H1 (cell line): Measurements from ENCODE around the gene PRMT1. TPM values are rescaled to one million over a fixed set of nuclear protein-coding genes. Genes with fewer than 3 reads are reported as not detected.

ENCODE experiments used
- BRCA1 ChIP-seq: IDR thresholded peaks from 2 replicates; pipeline ENCODE4 v1.6.1; 2012; ENCODE audit warnings: low read depth, low read length, improper control_type of control experiment
- CBX5 ChIP-seq: fragments of 300-800, 300-1000 bp; sonication (generic); IDR thresholded peaks from 2 replicates; pipeline ENCODE4 v1.7.1; 2016; ENCODE audit warnings: antibody characterized with exemption, low read length, low read depth
- KDM1A ChIP-seq: fragments of 200-600, 300-600 bp; sonication (generic); IDR thresholded peaks from 2 replicates; pipeline ENCODE4 v1.7.1; 2016; ENCODE audit warnings: mild to moderate bottlenecking, low read length, borderline replicate concordance
- POLR2A ChIP-seq, 2 experiments: IDR thresholded peaks; 1 replicate in 1 of 2; 2 replicates in 1 of 2; pipeline ENCODE4 v1.6.1; 2011; ENCODE audit warnings: low read depth in 2 of 2, low read length in 2 of 2, mild to moderate bottlenecking in 2 of 2; ENCODE audit errors: control extremely low read depth in 1 of 2
- POLR2AphosphoS5 ChIP-seq: IDR thresholded peaks from 2 replicates; pipeline ENCODE4 v1.6.1; 2011; ENCODE audit warnings: low read depth, low read length
- SAP30 ChIP-seq: fragments of 300-600 bp; sonication (generic); IDR thresholded peaks from 2 replicates; pipeline ENCODE4 v1.7.1; 2012; ENCODE audit warnings: low read length, moderate library complexity, mild to moderate bottlenecking, inconsistent platforms; ENCODE audit not compliant: insufficient read depth, insufficient replicate concordance
- SP1 ChIP-seq: IDR thresholded peaks from 2 replicates; pipeline ENCODE4 v1.6.1; 2011; ENCODE audit warnings: low read depth, low read length
- TBP ChIP-seq: IDR thresholded peaks from 2 replicates; pipeline ENCODE4 v1.6.1; 2011; ENCODE audit warnings: low read depth, low read length, improper control_type of control experiment
- TCF12 ChIP-seq: IDR thresholded peaks from 2 replicates; pipeline ENCODE4 v1.6.1; 2011; ENCODE audit warnings: low read depth, mild to moderate bottlenecking, low read length
- polyA plus RNA-seq, 7 experiments: library from polyadenylated mRNA; depleted of rRNA in 3 of 7; stranded (reverse) in 5 of 7; unstranded in 2 of 7; fragments of >200 nt in 5 of 7; fragments of 200-250 nt in 2 of 7; gene quantifications; 1 replicate in 5 of 7; 2 replicates in 1 of 7; 4 replicates in 1 of 7; pipeline versions ENCODE4 v1.2.1 to v1.2.3, GENCODE V29; 2011 to 2013; ENCODE audit warnings: missing spikeins in 2 of 7, mixed read lengths in 2 of 7
- total RNA-seq: library from RNA; stranded (reverse); fragmentation: NEBNext Ultra II Directional; extraction: Animal tissue kit (Norgen Biotek cat#: 25700); gene quantifications from 2 replicates; pipeline ENCODE4 v1.2.1, GENCODE V29; 2021

Gene PRMT1
- total and polyA plus RNA-seq, 2 of the 8 experiments (the other 6 are each of a cell fraction or from before 2014, with no cell fraction given): 561 to 1,215 TPM

- TF ChIP-seq BRCA1 (no peak), SP1 (peak; percentile 58), POLR2AphosphoS5 (peak; percentile 93), KDM1A (no peak), TBP (peak; percentile 96), CBX5 (no peak), TCF12 (0 out of 2 replicates have a peak, but pooled peaks have one; percentile 50), POLR2A (IDR thresholded peaks at IDR 0.05; ENCODE audit: control extremely low read depth in 1 of 2, low read depth in 2 of 2, low read length in 2 of 2) (peak; percentile 81; a peak in 2 of 3 replicates), SAP30 (peak; percentile 64)
Measured at GRCh38 chr19:49690656-49691242, 13.7 kb downstream of the PRMT1 start, which contains the start of gene CPT1C (continued).
